ENCODE measurements around the gene DCX. TPM values are rescaled to one million over a fixed set of nuclear protein-coding genes. Genes with fewer than 3 reads are reported as not detected.

The DCX gene
- total RNA-seq, 2 donors from 2014 or later: not detected

DNA sequence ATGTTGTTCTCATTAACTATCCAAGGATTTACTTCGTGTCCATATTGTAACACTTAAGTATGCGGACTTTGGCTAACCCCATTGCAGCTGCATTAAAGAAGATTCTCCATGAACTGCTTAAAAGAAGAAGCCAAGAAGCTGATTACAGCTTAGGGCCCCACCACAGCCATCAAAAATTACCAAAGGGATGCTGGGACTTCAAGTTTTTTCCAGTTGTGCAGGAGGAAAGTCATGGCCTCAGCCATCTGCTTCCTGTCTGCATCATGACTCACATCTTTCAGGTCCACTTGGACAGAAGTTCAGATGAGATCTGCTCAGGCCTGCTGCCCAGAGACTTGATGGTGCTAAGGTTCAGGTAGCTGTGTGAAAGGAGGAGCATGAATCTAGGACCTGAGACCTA, 102.9 kb downstream of the DCX start:
- no peaks in the 10 kb centered on the region for H3K4me1 ChIP-seq (ENCODE audit: control insufficient read depth in 1 of 2, low read depth in 2 of 2)
- H3K27ac ChIP-seq: no peak overlapping the region
- no peaks in the 10 kb centered on the region for H3K9me3 ChIP-seq
- no peak for ATAC-seq (ENCODE audit: insufficient number of reproducible peaks, low FRiP score, low read depth)
- TF ChIP-seq, protein P1, sequence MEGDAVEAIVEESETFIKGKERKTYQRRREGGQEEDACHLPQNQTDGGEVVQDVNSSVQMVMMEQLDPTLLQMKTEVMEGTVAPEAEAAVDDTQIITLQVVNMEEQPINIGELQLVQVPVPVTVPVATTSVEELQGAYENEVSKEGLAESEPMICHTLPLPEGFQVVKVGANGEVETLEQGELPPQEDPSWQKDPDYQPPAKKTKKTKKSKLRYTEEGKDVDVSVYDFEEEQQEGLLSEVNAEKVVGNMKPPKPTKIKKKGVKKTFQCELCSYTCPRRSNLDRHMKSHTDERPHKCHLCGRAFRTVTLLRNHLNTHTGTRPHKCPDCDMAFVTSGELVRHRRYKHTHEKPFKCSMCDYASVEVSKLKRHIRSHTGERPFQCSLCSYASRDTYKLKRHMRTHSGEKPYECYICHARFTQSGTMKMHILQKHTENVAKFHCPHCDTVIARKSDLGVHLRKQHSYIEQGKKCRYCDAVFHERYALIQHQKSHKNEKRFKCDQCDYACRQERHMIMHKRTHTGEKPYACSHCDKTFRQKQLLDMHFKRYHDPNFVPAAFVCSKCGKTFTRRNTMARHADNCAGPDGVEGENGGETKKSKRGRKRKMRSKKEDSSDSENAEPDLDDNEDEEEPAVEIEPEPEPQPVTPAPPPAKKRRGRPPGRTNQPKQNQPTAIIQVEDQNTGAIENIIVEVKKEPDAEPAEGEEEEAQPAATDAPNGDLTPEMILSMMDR (IDR thresholded peaks at IDR 0.05): no peak
- H3K27me3 ChIP-seq (replicated peaks; ENCODE audit: insufficient read depth): no peaks in the 10 kb centered on the region
- no peaks in the 10 kb centered on the region for H3K36me3 ChIP-seq
- H3K4me3 ChIP-seq: no peak overlapping the region
- no peak for DNase-seq (ENCODE audit: low spot score)

DNA sequence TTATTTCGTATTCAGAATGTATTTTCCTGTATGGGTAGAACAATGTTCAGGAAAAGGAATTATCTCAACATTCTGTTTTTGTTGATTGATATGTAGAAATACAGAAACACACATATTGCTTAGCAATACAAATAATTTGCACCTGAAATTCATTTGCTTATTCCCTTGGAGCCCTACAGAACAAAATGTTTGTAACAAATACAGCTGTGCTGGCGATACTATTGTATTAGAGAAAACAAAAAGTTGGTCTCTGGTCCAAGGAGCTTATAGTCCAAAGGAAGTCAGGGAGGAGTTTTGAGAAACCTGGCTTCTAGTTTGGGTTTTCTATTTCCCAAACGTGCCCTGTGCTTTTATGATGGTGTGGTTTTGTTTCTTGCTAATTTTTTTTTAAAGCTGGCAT, 104.0 kb downstream of the DCX start:
- Histone ChIP-seq H3K27me3 (replicated peaks; ENCODE audit: insufficient read depth) (no peaks in the 10 kb centered on the region), H3K4me1 (ENCODE audit: control insufficient read depth in 1 of 2, low read depth in 2 of 2) (no peaks in the 10 kb centered on the region), H3K36me3 (no peaks in the 10 kb centered on the region), H3K4me3 (no peak overlapping the region), H3K27ac (no peak overlapping the region), H3K9me3 (no peaks in the 10 kb centered on the region)
- no peak for ATAC-seq (ENCODE audit: insufficient number of reproducible peaks, low FRiP score, low read depth)
- no peak for DNase-seq (ENCODE audit: low spot score)
- TF ChIP-seq, protein P1 (IDR thresholded peaks at IDR 0.05): no peak

DNA sequence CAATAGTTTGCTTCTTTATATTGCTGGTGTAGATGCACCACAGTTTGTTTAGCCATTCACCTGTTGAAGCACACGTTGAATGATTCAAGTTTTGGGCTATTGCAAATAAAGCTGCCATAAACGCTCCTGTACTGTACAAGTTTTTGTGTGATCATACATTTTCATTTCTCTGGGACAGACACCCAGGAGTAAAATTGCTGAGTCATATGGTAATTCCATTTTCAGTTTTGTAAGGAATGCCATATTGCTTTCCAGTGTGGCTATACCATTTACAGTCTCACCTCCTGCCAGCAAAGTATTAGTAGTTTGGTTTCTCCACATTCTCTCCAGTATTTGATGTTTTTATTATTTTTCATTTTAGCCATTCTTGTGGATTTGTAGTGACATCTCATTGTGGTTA, 109.7 kb downstream of the DCX start:
- ATAC-seq (ENCODE audit: insufficient number of reproducible peaks, low FRiP score, low read depth) (no peak), DNase-seq (ENCODE audit: low spot score) (no peak)
- H3K4me3 ChIP-seq: no peak overlapping the region
- H3K36me3 ChIP-seq: no peaks in the 10 kb centered on the region
- no peak overlapping the region for H3K27ac ChIP-seq
- H3K4me1 ChIP-seq (ENCODE audit: control insufficient read depth in 1 of 2, low read depth in 2 of 2): no peaks in the 10 kb centered on the region
- TF ChIP-seq, protein P1 (IDR thresholded peaks at IDR 0.05): no peak
- H3K27me3 ChIP-seq (replicated peaks; ENCODE audit: insufficient read depth): no peaks in the 10 kb centered on the region
- H3K9me3 ChIP-seq: no peaks in the 10 kb centered on the region

DNA sequence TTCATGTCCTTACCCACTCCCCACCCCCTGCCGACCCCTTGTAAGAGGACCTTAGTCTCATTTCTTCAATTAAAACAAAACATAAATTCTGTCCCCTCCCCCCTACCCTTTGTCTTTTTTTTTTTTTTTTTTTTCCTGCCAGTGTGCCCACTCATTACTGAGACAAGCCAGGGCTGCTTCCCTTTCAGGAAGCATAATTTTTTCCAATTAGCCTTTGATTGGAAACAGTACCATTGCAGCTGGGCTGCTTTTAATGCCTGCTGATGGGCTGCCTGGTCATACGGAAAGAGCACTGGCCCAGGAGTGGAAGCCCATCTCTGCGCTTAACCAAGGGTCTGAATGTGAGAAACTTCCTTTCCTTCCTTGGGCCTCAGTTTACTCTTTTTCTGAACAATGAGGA, 123.2 kb downstream of the DCX start:
- DNase-seq (ENCODE audit: low spot score) (no peak), ATAC-seq (ENCODE audit: insufficient number of reproducible peaks, low FRiP score, low read depth) (no peak)
- Histone ChIP-seq H3K27ac (no peak overlapping the region), H3K4me1 (ENCODE audit: control insufficient read depth in 1 of 2, low read depth in 2 of 2) (no peaks in the 10 kb centered on the region), H3K36me3 (no peaks in the 10 kb centered on the region), H3K27me3 (replicated peaks; ENCODE audit: insufficient read depth) (no peaks in the 10 kb centered on the region), H3K9me3 (no peaks in the 10 kb centered on the region), H3K4me3 (no peak overlapping the region)
- TF ChIP-seq, protein P1 (IDR thresholded peaks at IDR 0.05): no peak

DNA sequence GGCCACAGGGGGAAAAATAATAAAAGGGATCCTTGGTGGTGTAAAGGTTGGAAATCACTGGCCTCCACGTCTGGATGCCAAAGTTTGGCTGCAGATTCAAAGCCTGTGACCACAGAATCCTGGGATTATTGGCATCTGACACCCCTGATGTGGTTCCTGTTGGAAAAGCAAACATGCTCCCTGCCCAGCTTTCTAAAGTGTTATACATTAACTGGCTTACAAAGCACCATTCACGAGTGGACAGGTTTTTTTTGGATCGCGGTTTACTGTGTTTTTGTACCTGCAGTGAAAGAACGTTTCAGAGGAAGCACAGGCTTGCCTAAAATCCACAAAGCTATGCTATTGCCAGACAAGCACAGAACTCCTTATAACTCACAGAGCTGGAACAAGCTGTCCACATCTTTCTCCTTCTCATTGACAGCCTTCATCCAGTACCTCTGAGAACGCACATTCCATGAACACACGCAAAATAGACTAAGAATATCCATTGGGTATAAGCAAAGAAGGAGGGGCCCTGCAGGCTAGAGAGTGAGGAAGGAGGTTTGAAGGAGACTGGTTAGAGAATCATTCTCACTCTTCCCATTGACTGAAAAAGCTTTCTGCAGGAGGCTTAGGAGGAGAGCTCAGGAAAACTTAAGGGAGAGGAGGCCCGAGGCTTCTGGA, 127.2 kb downstream of the DCX start:
- Histone ChIP-seq H3K4me3 (no peak overlapping the region), H3K4me1 (ENCODE audit: control insufficient read depth in 1 of 2, low read depth in 2 of 2) (no peaks in the 10 kb centered on the region), H3K36me3 (no peaks in the 10 kb centered on the region), H3K27me3 (replicated peaks; ENCODE audit: insufficient read depth) (no peaks in the 10 kb centered on the region), H3K27ac (no peak overlapping the region), H3K9me3 (no peaks in the 10 kb centered on the region)
- ATAC-seq (ENCODE audit: insufficient number of reproducible peaks, low FRiP score, low read depth) (no peak), DNase-seq (ENCODE audit: low spot score) (no peak)
- TF ChIP-seq, protein P1 (IDR thresholded peaks at IDR 0.05): no peak
